ENCODE results near the gene SERPINA12.

DNA sequence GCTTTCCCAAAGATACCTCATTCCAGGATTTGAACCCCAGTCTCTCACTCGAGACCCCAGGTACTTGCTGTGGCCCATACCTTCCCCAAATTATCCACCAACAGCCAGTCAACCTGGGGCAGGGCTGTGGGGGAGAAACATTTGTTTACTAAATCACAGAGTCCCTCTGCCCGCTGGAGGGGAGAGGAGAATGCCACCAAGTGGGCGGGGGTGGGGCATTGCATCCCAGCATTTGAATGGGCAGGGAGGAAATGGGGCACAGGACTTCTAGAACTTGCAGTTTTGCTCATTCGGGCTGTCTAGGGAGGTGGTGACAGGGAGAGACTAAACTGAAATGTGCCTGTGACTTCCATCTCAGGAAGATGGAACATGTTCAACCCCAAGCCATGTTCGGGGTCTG, 22.4 kb downstream of the SERPINA12 start:
- TF ChIP-seq, protein P1, sequence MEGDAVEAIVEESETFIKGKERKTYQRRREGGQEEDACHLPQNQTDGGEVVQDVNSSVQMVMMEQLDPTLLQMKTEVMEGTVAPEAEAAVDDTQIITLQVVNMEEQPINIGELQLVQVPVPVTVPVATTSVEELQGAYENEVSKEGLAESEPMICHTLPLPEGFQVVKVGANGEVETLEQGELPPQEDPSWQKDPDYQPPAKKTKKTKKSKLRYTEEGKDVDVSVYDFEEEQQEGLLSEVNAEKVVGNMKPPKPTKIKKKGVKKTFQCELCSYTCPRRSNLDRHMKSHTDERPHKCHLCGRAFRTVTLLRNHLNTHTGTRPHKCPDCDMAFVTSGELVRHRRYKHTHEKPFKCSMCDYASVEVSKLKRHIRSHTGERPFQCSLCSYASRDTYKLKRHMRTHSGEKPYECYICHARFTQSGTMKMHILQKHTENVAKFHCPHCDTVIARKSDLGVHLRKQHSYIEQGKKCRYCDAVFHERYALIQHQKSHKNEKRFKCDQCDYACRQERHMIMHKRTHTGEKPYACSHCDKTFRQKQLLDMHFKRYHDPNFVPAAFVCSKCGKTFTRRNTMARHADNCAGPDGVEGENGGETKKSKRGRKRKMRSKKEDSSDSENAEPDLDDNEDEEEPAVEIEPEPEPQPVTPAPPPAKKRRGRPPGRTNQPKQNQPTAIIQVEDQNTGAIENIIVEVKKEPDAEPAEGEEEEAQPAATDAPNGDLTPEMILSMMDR (IDR thresholded peaks at IDR 0.05) = no peak
- TF ChIP-seq POLR2A (IDR thresholded peaks at IDR 0.05) = no peak
